NK-92 (cell line): ENCODE data around the gene CDK5R1.

Experiments
- DNase-seq: peaks from one replicate; lab custom pipeline; 2025; ENCODE audit not compliant: unreplicated experiment; lab: John Stamatoyannopoulos, UW

Gene CDK5R1

DNA sequence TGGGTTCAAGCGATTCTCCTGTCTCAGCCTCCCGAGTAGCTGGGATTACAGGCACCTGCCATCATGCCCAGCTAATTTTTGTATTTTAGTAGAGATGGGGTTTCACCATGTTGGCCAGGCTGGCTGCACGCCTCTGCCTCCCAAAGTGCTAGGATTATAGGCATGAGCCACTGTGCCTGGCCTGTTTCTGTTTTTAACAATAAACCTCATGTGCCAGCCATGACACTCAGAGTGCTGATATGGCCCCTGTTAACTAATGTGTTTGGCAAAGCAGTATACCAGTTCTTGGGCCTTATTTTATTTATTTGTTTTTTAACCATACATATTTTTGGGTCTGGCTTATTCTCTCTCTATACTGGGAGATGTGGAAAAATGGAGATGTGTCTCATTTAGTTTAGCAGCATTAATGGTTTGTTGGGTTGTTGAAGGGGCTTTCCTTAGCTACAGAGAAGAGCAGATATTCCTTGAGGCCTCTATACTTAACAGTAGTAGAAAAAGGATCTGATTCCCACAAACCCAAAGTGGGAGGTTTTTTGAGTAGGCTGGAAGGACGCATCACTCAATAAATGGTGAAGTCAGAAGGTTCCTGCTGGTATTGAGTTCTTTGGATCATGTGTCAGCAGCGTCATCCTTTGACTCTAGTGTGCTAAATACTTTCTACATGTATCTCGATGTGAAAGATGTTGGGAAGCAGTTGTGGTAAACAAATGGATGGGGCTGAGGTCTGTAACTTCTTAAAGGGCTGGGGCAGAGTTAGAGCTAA is 16.2 kb upstream of the CDK5R1 start:
- DNase-seq, result no peak

DNA sequence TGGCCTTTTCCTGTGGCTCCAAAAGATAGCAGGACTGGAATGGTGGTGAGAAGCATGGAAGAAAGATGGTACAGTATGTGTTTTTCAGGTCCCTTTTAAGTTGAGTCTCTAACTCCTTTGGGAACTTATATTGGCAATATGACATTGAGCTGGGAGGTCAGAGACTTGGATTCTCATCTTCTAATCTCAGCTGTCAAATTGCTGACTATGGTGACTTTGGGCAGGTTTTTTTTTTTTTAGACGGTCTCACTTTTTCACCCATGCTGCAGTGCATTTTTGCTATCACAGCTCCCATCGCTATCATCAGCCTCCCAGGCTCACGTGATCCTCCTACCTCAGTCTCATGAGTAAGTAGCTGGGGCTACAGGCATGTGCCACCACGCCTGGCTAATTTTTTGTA is 15.1 kb upstream of the CDK5R1 start:
- DNase-seq, result no peak

GRCh38 chr17:32475258-32475657 is 11.5 kb upstream of the CDK5R1 start:
- no peak for DNase-seq

- no peak for DNase-seq
Measured at GRCh38 chr17:32477220-32477619, 9.6 kb upstream of the CDK5R1 start.

DNA sequence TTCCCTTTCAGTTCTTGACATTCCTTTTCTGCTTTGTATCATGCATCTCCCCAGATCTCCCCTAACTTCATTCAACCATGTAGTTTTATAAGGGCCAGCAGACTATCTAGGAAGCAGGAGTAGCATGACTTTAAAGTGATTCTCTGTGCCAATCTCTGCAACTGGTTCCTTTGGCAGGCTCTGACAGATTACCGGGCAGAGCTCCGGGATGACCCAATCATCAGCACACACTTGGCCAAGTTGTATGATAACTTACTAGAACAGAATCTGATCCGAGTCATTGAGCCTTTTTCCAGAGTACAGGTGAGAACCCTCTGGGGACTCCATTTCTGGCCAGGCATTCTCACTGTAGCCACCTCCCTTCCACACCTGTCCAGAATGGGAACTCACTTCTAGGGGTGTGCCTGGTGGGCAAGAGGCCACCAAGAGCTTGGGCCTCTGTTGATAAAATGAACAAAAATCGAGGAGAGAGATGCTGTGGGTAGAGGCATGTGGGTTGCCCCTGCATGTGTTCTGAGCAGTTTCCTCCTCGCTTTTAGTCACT is 7.6 kb upstream of the CDK5R1 start:
- no peak for DNase-seq

- no peak for DNase-seq
Measured at GRCh38 chr17:32481193-32481592, 5.6 kb upstream of the CDK5R1 start.

- no peak for DNase-seq
Measured at GRCh38 chr17:32482568-32483320, 4.0 kb upstream of the CDK5R1 start.

GRCh38 chr17:32483451-32484019 is 3.3 kb upstream of the CDK5R1 start:
- DNase-seq, result no peak

DNA sequence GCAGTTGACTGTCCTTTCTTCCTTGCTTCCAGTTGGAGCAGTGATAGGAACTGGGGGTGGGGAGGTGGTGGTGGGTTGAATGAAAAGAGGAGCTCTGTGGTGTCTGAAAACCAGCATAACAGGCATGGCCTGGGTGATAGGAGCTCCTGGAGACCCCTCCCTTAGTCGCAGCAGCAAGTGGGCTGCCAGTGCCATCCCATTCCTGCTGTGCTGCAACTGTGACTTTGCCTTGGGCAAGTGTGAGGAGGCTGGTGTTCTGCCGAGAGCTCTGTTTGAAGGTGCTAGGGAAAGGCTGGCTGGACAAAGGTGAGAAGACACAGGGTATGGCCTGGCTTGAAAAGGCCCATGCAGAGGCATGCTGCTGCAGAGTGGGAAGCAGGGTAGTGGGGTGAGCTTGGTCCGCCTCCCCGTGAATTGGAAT is 2.7 kb upstream of the CDK5R1 start:
- DNase-seq, result no peak

GRCh38 chr17:32484628-32485027 is 2.2 kb upstream of the CDK5R1 start:
- no peak for DNase-seq

GRCh38 chr17:32485261-32486110 is 1.3 kb upstream of the CDK5R1 start:
- DNase-seq, result no peak

- DNase-seq, result no peak
Measured at GRCh38 chr17:32486111-32486700, 587 bp upstream of the CDK5R1 start.

GRCh38 chr17:32487473-32488176 is 832 bp downstream of the CDK5R1 start:
- DNase-seq, result no peak

- DNase-seq, result no peak
Measured at GRCh38 chr17:32488177-32488542, 1.4 kb downstream of the CDK5R1 start.

DNA sequence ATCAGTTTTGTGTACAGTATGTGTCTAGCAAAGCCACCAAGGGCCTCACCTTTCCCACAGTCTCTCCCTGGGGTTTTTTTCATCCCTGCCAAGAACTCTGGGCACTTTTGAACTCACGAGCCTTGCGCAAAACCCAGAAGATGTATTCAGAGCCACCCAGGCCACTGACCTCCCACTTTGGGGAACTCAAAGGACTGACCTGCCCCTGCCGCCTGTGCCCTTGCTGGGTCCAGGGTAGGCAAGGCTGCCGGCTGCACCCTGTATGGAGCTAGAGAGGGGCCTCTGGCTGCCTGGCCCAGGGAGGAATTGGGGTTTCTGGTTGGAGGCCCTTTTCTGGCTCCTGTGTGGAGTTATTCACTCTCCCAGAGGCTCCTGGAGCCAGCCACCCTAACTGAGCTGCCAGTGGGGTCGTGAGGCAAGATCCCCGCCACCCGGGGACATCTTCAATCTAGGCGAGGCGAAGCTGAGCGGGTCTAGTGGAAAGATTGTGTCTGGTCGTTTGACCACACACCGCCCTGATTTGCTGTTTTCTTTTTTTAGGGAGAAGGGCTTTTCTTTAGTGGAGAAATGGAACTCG is 1.9 kb downstream of the CDK5R1 start:
- DNase-seq, result no peak

DNA sequence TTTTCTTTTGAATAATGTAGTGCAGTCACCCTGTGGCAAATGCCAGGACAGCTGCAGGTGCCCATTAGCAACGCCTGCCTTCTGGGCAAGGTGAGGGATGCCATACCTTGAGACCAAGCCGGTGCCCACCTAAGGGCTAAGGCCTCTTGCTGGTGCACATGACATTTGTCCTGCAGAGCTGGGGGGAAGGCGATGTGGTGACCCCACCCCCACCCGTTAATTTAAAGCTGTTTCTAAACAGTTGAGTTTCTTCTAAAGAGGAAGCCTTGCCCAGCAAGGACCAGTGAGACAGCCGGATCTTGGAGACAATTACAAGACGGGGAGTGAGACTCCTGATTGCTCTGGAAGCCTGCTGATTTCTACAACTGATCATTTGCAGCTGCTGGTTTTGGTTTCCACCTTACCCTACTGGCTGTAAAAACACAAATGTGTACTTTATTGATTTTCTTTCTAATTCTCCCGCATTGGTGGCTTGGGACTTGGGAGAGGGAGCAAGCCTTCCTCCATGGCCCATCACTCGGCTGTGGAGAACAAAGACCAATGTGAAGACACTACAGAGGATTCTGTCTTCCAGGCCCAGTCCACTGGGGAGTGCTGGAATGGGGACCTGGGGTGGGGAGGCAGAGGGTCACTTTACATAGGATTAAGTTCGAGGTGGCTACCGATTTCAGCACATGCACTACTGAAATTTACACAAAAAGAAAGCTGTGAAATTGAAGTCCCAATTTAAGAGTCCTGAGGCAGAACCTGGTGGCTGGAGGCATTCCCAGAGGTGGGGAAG is 2.7 kb downstream of the CDK5R1 start:
- no peak for DNase-seq

GRCh38 chr17:32490101-32490482 is 3.3 kb downstream of the CDK5R1 start:
- no peak for DNase-seq

DNA sequence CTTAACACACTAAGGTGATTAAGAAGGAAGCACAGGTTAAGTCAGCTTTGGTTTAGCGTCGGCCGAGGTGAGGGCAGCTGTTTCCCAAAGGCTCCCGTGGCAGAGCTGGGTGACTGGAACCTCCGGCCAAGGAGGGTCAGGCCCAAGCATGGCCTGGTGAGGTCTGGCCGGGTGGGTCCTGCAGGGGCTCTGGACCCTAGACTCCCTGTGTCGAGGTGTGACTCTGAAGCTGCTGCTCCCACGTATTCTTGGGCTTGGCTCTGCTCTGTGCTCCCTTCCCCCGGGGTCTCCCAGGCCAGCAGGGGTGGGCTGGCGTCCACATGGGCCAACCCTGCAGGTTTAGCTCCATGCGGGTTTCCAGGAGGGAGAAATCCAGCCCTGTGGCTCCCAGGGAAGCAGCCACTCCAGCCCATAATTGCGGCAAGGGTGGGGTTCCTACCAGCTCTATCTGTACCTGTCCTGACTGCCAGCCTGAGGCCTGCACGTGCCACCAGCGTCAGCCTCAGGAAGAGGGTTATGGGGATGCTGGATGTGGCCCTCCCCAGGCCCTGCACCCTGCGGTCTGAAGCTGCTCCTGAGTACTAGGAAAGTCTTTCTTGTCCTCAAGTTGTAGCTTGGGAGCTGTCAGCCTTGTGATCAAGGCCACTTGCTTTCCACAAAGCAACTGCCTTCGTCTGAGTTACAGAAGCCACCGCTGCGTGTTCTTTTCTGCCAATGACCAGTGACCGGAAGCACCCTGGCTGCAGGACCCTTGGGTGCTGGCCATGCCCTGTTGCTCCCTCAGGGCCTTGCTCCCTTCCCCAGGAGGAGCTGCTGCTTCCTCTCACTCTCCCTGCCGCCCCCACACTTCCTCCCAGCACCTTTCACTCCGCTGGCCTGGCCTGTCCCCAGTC is 4.8 kb downstream of the CDK5R1 start:
- DNase-seq, result no peak
